HepG2 (cell line): ENCODE data around the gene GRM7. TPM values are rescaled to one million over a fixed set of nuclear protein-coding genes. Genes with fewer than 3 reads are reported as not detected.

ENCODE experiments used
- ATAC-seq: fragments of 200-7000 bp; cut with Tn5 transposase; 3 replicates; pipeline ENCODE4 v1.9.1; 2020; ENCODE audit warnings: mild to moderate bottlenecking, moderate library complexity
- BruUV-seq: library from RNA; stranded (reverse); fragments of 400-500 nt; replicated peaks from 2 replicates; lab custom pipeline; 2021; lab: Mats Ljungman, UMichigan
- CTCF ChIA-PET: fragments of 300-600 bp; formaldehyde crosslinking; extraction: SDS; loops from one replicate; lab custom pipeline; 2021; ENCODE audit warnings: low total read pairs, inconsistent platforms, low intra/inter-chr PET ratio; lab: Yijun Ruan, JAX
- POLR2A ChIA-PET: fragments of 350-600 bp; sonication (Branson Sonifier 250); formaldehyde crosslinking; loops from one replicate; lab custom pipeline; 2020; ENCODE audit warnings: antibody characterized with exemption, inconsistent platforms; lab: Yijun Ruan, JAX
- DNase-seq: peaks from one replicate; pipeline ENCODE4 v3.0.0-alpha.2; 2015; ENCODE audit warnings: low spot score
- FAIRE-seq: peaks from 3 replicates; lab custom pipeline; 2011; peaks lifted over from hg19 to GRCh38; lab: Jason Lieb, UNC
- H2AFZ ChIP-seq: one replicate; pipeline ENCODE4 v1.6.1; 2011; ENCODE audit warnings: low read length, inconsistent platforms
- H3K27ac ChIP-seq: fragments of 300-600 bp; 3 replicates; pipeline ENCODE4 v1.8.0; 2011; ENCODE audit warnings: mixed run types, mild to moderate bottlenecking, mixed read lengths, low read length, inconsistent platforms; ENCODE audit not compliant: insufficient read depth; ENCODE audit errors: extremely low read length
- H3K27me3 ChIP-seq, 2 experiments: fragments of 200-600 bp in 1 of 2; 2 replicates in 1 of 2; 3 replicates in 1 of 2; pipeline versions ENCODE4 v1.6.0 to v1.8.0; 2011; ENCODE audit warnings: low read length in 2 of 2, mild to moderate bottlenecking in 2 of 2, moderate library complexity in 2 of 2, inconsistent platforms in 1 of 2; ENCODE audit not compliant: insufficient read depth in 2 of 2, control insufficient read depth in 1 of 2
- H3K36me3 ChIP-seq, 2 experiments: fragments of 200-600 bp in 1 of 2; replicated peaks in 1 of 2; 2 replicates in 1 of 2; 3 replicates in 1 of 2; pipeline versions ENCODE4 v1.5.1 to v1.8.0; 2011; ENCODE audit warnings: low read length in 2 of 2, inconsistent platforms in 1 of 2; ENCODE audit not compliant: insufficient read depth in 2 of 2, control insufficient read depth in 1 of 2
- H3K4me1 ChIP-seq: 2 replicates; pipeline ENCODE4 v1.5.1; 2012; ENCODE audit warnings: low read length, inconsistent platforms; ENCODE audit not compliant: insufficient read depth
- H3K4me2 ChIP-seq: 2 replicates; pipeline ENCODE4 v1.6.0; 2011; ENCODE audit warnings: low read depth, low read length, inconsistent platforms
- H3K4me3 ChIP-seq, 3 experiments: fragments of 200-600 bp in 1 of 3; sonication (generic), shearing (Covaris generic) in 1 of 3; replicated peaks in 1 of 3; 2 replicates each; pipeline ENCODE4 v1.5.1; 2011 to 2016; ENCODE audit warnings: low read length in 3 of 3, inconsistent platforms in 2 of 3, low read depth in 2 of 3, mild to moderate bottlenecking in 2 of 3, control low read depth in 1 of 3, mixed read lengths in 1 of 3; ENCODE audit not compliant: insufficient read depth in 1 of 3
- H3K79me2 ChIP-seq: one replicate; pipeline ENCODE4 v1.6.1; 2011; ENCODE audit warnings: low read length, inconsistent platforms; ENCODE audit not compliant: insufficient read depth
- H3K9ac ChIP-seq: 2 replicates; pipeline ENCODE4 v1.6.0; 2011; ENCODE audit warnings: mild to moderate bottlenecking, low read depth, low read length, inconsistent platforms; ENCODE audit not compliant: insufficient read depth
- H3K9me3 ChIP-seq: 2 replicates; pipeline ENCODE4 v1.5.1; 2012; ENCODE audit warnings: mild to moderate bottlenecking, low read length
- H4K20me1 ChIP-seq: 2 replicates; pipeline ENCODE4 v1.6.0; 2011; ENCODE audit warnings: inconsistent platforms, mild to moderate bottlenecking, low read length, moderate library complexity; ENCODE audit not compliant: insufficient read depth
- AHR ChIP-seq: IDR thresholded peaks from 2 replicates; pipeline ENCODE4 v1.6.1; 2018; ENCODE audit warnings: missing genetic modification reagents, missing compliant biosample characterization
- FLYWCH1 ChIP-seq: sonication (generic); formaldehyde crosslinking; IDR thresholded peaks from 2 replicates; pipeline ENCODE4 v1.8.1; 2023; ENCODE audit warnings: mild to moderate bottlenecking, missing genetic modification reagents
- SMARCC2 ChIP-seq: fragments of 450-650 bp; IDR thresholded peaks from 2 replicates; pipeline ENCODE4 v1.6.1; 2017; ENCODE audit warnings: antibody characterized with exemption, mild to moderate bottlenecking
- SP2 ChIP-seq: sonication (generic); formaldehyde crosslinking; IDR thresholded peaks from 2 replicates; pipeline ENCODE4 v1.5.1; 2020; ENCODE audit warnings: mild to moderate bottlenecking, missing genetic modification reagents
- ZFP36 ChIP-seq: fragments of 150-350 bp; IDR thresholded peaks from 2 replicates; pipeline ENCODE4 v1.6.1; 2018; ENCODE audit warnings: borderline replicate concordance, low read length, low read depth; ENCODE audit not compliant: partially characterized antibody
- ZFYVE20 ChIP-seq: sonication (generic); formaldehyde crosslinking; IDR thresholded peaks from 2 replicates; pipeline ENCODE4 v1.8.0; 2023; ENCODE audit warnings: low read depth, mild to moderate bottlenecking, moderate library complexity, missing genetic modification reagents, borderline replicate concordance
- WGBS: methylation state at CpG from one replicate; pipeline ENCODE4 v1.1.6; 2017; ENCODE audit warnings: low lambda C conversion rate; 5-methylcytosine and 5-hydroxymethylcytosine counted together
- in situ Hi-C: cut with HindIII; loops from 2 replicates; pipeline ENCODE4 v1.10.0; 2017; ENCODE audit warnings: low pct_unique_long_range_greater_than_20kb; ENCODE audit not compliant: extremely low pct_ligation_motif_present
- intact Hi-C: fragments of 100-400 bp; cut with micrococcal nuclease; formaldehyde crosslinking; loops from one replicate; pipeline ENCODE4 v1.10.0; 2022; ENCODE audit not compliant: unreplicated experiment
- polyA plus RNA-seq, 8 experiments: library from polyadenylated mRNA; depleted of rRNA in 3 of 8; stranded (reverse) in 7 of 8; unstranded in 1 of 8; fragments of >200 nt; fragmentation: Illumina TruSeq in 4 of 8; extraction: Trizol in 4 of 8; gene quantifications; 2 replicates each; pipeline versions ENCODE4 v1.2.1 to v1.2.3, GENCODE V29; 2011 to 2016; ENCODE audit warnings: low read depth in 4 of 8, missing spikeins in 1 of 8, mixed read lengths in 1 of 8; ENCODE audit not compliant: insufficient read depth in 1 of 8
- total RNA-seq, 5 experiments: library from RNA; depleted of rRNA; stranded (reverse); fragments of >200 nt; fragmentation: Illumina TruSeq; extraction: Trizol; gene quantifications; 2 replicates each; pipeline ENCODE4 v1.2.3, GENCODE V29; 2016; ENCODE audit warnings: low read depth in 1 of 5
- TF ChIP-seq, protein P1 (sequence below): sonication (generic); formaldehyde crosslinking; IDR thresholded peaks from 2 replicates; pipeline ENCODE4 v1.5.0; 2020; ENCODE audit warnings: missing genetic modification reagents
- TF ChIP-seq, protein P2 (sequence below): sonication (generic); formaldehyde crosslinking; IDR thresholded peaks from 2 replicates; pipeline ENCODE4 v1.5.0; 2020; ENCODE audit warnings: mild to moderate bottlenecking, missing genetic modification reagents, borderline replicate concordance
- TF ChIP-seq, protein P3 (sequence below): conservative IDR thresholded peaks from 2 replicates; pipeline ENCODE4 v1.6.1; 2018; ENCODE audit warnings: missing genetic modification reagents
- TF ChIP-seq, protein P4 (sequence below): sonication (generic); formaldehyde crosslinking; IDR thresholded peaks from 2 replicates; pipeline ENCODE4 v1.5.1; 2020; ENCODE audit warnings: missing genetic modification reagents, mild to moderate bottlenecking, borderline replicate concordance

The GRM7 gene
- total and polyA plus RNA-seq, 2 of the 13 experiments (the other 11 are each of a cell fraction or from before 2014, with no cell fraction given), result not detected

DNA sequence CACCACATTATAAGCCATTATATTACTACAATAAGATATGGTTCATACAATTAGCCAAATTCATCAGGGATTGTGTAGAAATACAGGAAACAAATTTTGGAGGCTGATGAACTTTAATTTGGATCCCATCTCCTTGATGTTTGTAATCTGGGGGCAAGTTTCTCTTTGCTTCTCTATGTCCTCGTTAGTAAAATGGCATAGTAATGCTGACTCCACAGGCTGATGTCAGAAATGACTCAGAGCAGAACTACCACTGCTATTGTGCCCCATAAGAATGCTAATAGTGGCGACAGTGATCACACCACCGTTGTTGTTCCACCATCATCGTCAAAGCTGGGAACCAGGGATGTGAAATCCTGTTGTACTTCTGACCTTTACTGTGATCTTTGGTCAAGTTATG, 918.4 kb downstream of the GRM7 start:
- WGBS, result 8% methylated on average over 4 of the region's 4 CpGs
- Histone ChIP-seq H3K9ac (no peak overlapping the region), H3K4me2 (no peak overlapping the region), H3K27ac (no peak overlapping the region), H4K20me1 (no peaks in the 10 kb centered on the region), H3K79me2 (no peaks in the 10 kb centered on the region), H3K9me3 (peaks cover 7% of the 10 kb centered on the region; the same call in 1 of the 2 replicates), H3K27me3 (no peaks in the 10 kb centered on the region), H3K4me1 (no peaks in the 10 kb centered on the region), H2AFZ (no peak overlapping the region), H3K36me3 (no peaks in the 10 kb centered on the region), H3K4me3 (no peak overlapping the region)
- BruUV-seq, result no TSS peak
- in situ Hi-C loops, result no loop called here
- intact Hi-C loops, result no loop called here
- FAIRE-seq, result no peak
- ChIA-PET POLR2A (no interaction called here), CTCF (no interaction called here)
- no peak for ATAC-seq
- DNase-seq, result no peak
- no peak for TF ChIP-seq AHR
- TF ChIP-seq, protein P1, sequence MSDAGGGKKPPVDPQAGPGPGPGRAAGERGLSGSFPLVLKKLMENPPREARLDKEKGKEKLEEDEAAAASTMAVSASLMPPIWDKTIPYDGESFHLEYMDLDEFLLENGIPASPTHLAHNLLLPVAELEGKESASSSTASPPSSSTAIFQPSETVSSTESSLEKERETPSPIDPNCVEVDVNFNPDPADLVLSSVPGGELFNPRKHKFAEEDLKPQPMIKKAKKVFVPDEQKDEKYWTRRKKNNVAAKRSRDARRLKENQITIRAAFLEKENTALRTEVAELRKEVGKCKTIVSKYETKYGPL (CRISPR knock-in tag), result no peak
- no peak for TF ChIP-seq FLYWCH1 (CRISPR knock-in tag)
- no peak for TF ChIP-seq SP2 (CRISPR knock-in tag)
- TF ChIP-seq SMARCC2, result no peak
- no peak for TF ChIP-seq ZFP36
- TF ChIP-seq, protein P2, sequence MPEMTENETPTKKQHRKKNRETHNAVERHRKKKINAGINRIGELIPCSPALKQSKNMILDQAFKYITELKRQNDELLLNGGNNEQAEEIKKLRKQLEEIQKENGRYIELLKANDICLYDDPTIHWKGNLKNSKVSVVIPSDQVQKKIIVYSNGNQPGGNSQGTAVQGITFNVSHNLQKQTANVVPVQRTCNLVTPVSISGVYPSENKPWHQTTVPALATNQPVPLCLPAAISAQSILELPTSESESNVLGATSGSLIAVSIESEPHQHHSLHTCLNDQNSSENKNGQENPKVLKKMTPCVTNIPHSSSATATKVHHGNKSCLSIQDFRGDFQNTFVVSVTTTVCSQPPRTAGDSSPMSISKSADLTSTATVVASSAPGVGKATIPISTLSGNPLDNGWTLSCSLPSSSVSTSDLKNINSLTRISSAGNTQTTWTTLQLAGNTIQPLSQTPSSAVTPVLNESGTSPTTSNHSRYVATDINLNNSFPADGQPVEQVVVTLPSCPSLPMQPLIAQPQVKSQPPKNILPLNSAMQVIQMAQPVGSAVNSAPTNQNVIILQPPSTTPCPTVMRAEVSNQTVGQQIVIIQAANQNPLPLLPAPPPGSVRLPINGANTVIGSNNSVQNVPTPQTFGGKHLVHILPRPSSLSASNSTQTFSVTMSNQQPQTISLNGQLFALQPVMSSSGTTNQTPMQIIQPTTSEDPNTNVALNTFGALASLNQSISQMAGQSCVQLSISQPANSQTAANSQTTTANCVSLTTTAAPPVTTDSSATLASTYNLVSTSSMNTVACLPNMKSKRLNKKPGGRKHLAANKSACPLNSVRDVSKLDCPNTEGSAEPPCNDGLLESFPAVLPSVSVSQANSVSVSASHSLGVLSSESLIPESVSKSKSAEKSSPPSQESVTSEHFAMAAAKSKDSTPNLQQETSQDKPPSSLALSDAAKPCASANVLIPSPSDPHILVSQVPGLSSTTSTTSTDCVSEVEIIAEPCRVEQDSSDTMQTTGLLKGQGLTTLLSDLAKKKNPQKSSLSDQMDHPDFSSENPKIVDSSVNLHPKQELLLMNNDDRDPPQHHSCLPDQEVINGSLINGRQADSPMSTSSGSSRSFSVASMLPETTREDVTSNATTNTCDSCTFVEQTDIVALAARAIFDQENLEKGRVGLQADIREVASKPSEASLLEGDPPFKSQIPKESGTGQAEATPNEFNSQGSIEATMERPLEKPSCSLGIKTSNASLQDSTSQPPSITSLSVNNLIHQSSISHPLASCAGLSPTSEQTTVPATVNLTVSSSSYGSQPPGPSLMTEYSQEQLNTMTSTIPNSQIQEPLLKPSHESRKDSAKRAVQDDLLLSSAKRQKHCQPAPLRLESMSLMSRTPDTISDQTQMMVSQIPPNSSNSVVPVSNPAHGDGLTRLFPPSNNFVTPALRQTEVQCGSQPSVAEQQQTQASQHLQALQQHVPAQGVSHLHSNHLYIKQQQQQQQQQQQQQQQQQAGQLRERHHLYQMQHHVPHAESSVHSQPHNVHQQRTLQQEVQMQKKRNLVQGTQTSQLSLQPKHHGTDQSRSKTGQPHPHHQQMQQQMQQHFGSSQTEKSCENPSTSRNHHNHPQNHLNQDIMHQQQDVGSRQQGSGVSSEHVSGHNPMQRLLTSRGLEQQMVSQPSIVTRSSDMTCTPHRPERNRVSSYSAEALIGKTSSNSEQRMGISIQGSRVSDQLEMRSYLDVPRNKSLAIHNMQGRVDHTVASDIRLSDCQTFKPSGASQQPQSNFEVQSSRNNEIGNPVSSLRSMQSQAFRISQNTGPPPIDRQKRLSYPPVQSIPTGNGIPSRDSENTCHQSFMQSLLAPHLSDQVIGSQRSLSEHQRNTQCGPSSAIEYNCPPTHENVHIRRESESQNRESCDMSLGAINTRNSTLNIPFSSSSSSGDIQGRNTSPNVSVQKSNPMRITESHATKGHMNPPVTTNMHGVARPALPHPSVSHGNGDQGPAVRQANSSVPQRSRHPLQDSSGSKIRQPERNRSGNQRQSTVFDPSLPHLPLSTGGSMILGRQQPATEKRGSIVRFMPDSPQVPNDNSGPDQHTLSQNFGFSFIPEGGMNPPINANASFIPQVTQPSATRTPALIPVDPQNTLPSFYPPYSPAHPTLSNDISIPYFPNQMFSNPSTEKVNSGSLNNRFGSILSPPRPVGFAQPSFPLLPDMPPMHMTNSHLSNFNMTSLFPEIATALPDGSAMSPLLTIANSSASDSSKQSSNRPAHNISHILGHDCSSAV, result no peak
- TF ChIP-seq, protein P3, sequence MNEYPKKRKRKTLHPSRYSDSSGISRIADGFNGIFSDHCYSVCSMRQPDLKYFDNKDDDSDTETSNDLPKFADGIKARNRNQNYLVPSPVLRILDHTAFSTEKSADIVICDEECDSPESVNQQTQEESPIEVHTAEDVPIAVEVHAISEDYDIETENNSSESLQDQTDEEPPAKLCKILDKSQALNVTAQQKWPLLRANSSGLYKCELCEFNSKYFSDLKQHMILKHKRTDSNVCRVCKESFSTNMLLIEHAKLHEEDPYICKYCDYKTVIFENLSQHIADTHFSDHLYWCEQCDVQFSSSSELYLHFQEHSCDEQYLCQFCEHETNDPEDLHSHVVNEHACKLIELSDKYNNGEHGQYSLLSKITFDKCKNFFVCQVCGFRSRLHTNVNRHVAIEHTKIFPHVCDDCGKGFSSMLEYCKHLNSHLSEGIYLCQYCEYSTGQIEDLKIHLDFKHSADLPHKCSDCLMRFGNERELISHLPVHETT (CRISPR knock-in tag), result no peak
- TF ChIP-seq, protein P4, sequence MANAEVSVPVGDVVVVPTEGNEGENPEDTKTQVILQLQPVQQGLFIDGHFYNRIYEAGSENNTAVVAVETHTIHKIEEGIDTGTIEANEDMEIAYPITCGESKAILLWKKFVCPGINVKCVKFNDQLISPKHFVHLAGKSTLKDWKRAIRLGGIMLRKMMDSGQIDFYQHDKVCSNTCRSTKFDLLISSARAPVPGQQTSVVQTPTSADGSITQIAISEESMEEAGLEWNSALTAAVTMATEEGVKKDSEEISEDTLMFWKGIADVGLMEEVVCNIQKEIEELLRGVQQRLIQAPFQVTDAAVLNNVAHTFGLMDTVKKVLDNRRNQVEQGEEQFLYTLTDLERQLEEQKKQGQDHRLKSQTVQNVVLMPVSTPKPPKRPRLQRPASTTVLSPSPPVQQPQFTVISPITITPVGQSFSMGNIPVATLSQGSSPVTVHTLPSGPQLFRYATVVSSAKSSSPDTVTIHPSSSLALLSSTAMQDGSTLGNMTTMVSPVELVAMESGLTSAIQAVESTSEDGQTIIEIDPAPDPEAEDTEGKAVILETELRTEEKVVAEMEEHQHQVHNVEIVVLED, result no peak
- TF ChIP-seq ZFYVE20 (CRISPR knock-in tag), result no peak
